GM12872 (cell line): ENCODE data around the gene PTPRN2.

Source experiments
- CTCF ChIP-seq: IDR thresholded peaks from 3 replicates; pipeline ENCODE4 v1.5.1; 2011; ENCODE audit warnings: low read depth, mild to moderate bottlenecking, low read length, moderate library complexity; ENCODE audit not compliant: insufficient read depth

PTPRN2 gene

GRCh38 chr7:158001621-158002320, 585.9 kb downstream of the PTPRN2 start:
- TF ChIP-seq CTCF, result no peak

GRCh38 chr7:158001003-158001402, 586.6 kb downstream of the PTPRN2 start:
- no peak for TF ChIP-seq CTCF

DNA sequence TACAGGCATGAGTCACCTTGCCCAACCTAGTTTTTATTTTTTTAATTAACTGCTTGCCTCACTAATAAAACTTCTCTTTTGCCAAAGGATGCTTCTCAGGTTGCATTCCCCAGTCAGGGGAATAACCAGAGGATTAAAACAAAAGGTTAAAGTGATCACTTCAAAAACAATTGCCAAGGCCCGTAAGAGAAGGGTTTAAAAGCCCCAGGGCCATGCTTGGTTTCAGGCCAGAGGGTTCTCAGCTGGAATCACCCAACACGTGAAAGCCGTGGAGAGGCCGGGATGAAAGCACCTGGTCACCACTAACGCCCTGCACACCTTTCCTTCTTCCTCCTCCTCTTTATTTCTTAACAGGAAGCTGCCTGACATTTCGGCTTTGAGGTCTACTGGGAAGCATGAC, 587.5 kb downstream of the PTPRN2 start:
- no peak for TF ChIP-seq CTCF

DNA sequence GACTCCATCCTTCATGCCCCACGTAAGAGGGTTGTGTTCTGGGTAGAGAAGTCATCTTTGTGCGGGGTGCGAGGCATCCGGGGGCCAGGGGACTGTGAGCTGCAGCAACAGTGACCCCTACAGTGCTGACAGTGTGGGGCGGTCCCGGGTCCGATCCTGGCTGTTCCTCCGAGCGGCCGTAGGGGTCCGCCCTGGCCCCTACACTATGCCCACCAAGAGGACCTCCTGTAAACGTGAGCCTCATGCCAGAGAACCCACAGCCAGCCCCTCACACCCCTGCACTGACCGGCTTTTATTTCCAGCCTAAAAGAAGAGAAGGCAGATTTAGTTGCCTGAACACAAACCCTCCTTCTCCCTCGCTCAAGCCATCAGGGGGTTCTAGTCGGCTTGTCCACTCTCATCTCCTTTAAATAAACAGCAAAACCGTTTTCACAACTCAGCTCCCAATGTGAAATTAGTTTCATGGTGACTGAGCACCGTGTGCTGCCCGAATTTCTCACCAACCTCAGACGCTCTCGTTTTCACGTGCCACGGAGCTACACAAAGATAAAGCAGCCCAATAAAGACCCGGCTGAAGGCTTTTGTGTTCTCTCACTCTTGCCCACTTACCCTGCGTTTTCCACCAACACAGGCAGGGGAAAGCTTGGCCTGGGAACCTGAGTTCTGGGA, 588.6 kb downstream of the PTPRN2 start:
- no peak for TF ChIP-seq CTCF

GRCh38 chr7:157997471-157997870, 590.2 kb downstream of the PTPRN2 start:
- TF ChIP-seq CTCF, result no peak

GRCh38 chr7:157997080-157997440, 590.6 kb downstream of the PTPRN2 start:
- TF ChIP-seq CTCF, result no peak

GRCh38 chr7:157996359-157997079, 591.1 kb downstream of the PTPRN2 start:
- no peak for TF ChIP-seq CTCF
